ENCODE data around the gene RHPN2. TPM values are rescaled to one million over a fixed set of nuclear protein-coding genes. Genes with fewer than 3 reads are reported as not detected.

The RHPN2 gene
- 54.0 to 65.7 TPM (median 63.7 TPM) in 5 replicates for total RNA-seq (2022; extraction: Qiagen RNA extraction; ENCODE audit: low read depth)

GRCh38 chr19:33064792-33065550 is at the start of gene RHPN2:
RHPN2 (minus strand) TSS chr19:33064888; CDS start chr19:33064852, 36 bp downstream.

GRCh38 chr19:33080761-33081681 is 16.3 kb upstream of the RHPN2 start, which contains the start of gene GPATCH1:
GPATCH1 (plus strand) TSS chr19:33081181; CDS start chr19:33081194, 13 bp downstream.

GRCh38 chr19:32971715-32972540 is 92.8 kb downstream of the RHPN2 start, which contains the start of the genes CEP89 and FAAP24:
CEP89 (minus strand) TSS chr19:32971958; CDS start chr19:32971874, 84 bp downstream.
FAAP24 (plus strand) TSS chr19:32972242; CDS start chr19:32973197, 955 bp downstream.

Other genes with a start within 250 kb of the RHPN2 start
- gene SLC7A9, start 195.1 kb downstream of the RHPN2 start, total RNA-seq (2022; extraction: Qiagen RNA extraction; ENCODE audit: low read depth): 0.26 to 0.46 TPM (median 0.30 TPM) in 5 replicates
- gene CEP89, start 92.9 kb downstream of the RHPN2 start, total RNA-seq (2022; extraction: Qiagen RNA extraction; ENCODE audit: low read depth): 38.5 to 46.9 TPM (median 45.1 TPM) in 5 replicates
- 13.3 to 17.6 TPM (median 16.2 TPM) in 5 replicates for gene FAAP24, start 92.6 kb downstream of the RHPN2 start, total RNA-seq (2022; extraction: Qiagen RNA extraction; ENCODE audit: low read depth)
- gene GPATCH1, start 16.3 kb upstream of the RHPN2 start, total RNA-seq (2022; extraction: Qiagen RNA extraction; ENCODE audit: low read depth): 12.3 to 15.5 TPM (median 14.9 TPM) in 5 replicates
- not detected in 5 replicates for gene WDR88, start 67.2 kb upstream of the RHPN2 start, total RNA-seq (2022; extraction: Qiagen RNA extraction; ENCODE audit: low read depth)
- gene LRP3, start 129.4 kb upstream of the RHPN2 start, total RNA-seq (2022; extraction: Qiagen RNA extraction; ENCODE audit: low read depth): 35.0 to 57.4 TPM (median 49.2 TPM) in 5 replicates
- 0.08 to 0.17 TPM (median 0.15 TPM) in 3 of 5 replicates, not detected in the others for gene SLC7A10, start 161.0 kb upstream of the RHPN2 start, total RNA-seq (2022; extraction: Qiagen RNA extraction; ENCODE audit: low read depth)
- gene CEBPA, start 237.6 kb upstream of the RHPN2 start, total RNA-seq (2022; extraction: Qiagen RNA extraction; ENCODE audit: low read depth): 6.5 to 11.0 TPM (median 10.2 TPM) in 5 replicates

All from A549 treated with GW870086 at 1 μM for 4 hours (cell line).